LHCN-M2 (cell line): ENCODE measurements around the gene SGCG. TPM values are rescaled to one million over a fixed set of nuclear protein-coding genes. Genes with fewer than 3 reads are reported as not detected.
"Not testable (repeated sequence)": the region's sequence is repeated elsewhere in the genome, so short reads cannot be mapped to it uniquely, and the experiment has no call there.

ENCODE experiments used
- DNase-seq: peaks from one replicate; pipeline ENCODE4 v3.0.0-alpha.2; 2012; ENCODE audit warnings: low read depth
- polyA plus RNA-seq: library from polyadenylated mRNA; unstranded; fragments of >200 nt; gene quantifications from one replicate; pipeline ENCODE4 v1.2.1, GENCODE V29; 2012; ENCODE audit warnings: missing spikeins
- total RNA-seq: library from RNA; depleted of rRNA; stranded (reverse); fragments of >200 nt; gene quantifications from 2 replicates; pipeline ENCODE4 v1.2.3, GENCODE V29; 2014; rRNA removed

The SGCG gene, protein sequence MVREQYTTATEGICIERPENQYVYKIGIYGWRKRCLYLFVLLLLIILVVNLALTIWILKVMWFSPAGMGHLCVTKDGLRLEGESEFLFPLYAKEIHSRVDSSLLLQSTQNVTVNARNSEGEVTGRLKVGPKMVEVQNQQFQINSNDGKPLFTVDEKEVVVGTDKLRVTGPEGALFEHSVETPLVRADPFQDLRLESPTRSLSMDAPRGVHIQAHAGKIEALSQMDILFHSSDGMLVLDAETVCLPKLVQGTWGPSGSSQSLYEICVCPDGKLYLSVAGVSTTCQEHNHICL
- 0.32 and 0.46 TPM in 2 replicates for total RNA-seq
- polyA plus RNA-seq: 1.4 TPM

GRCh38 chr13:23180711-23181110 lies at the start of gene SGCG:
Gene SGCG, plus strand, starts transcription at chr13:23180979. Its CDS starts 22,716 bp downstream, at chr13:23203695.
- peak; percentile 61 for DNase-seq

- no peak for DNase-seq
Measured at GRCh38 chr13:23134542-23134941, 46.2 kb upstream of the SGCG start.

GRCh38 chr13:23140492-23140891 lies 40.3 kb upstream of the SGCG start:
- peak; percentile 80 for DNase-seq

- no peak for DNase-seq
Measured at GRCh38 chr13:23141964-23142363, 38.8 kb upstream of the SGCG start.

- not testable (repeated sequence) for DNase-seq
Measured at GRCh38 chr13:23142607-23143006, 38.2 kb upstream of the SGCG start.

GRCh38 chr13:23144431-23144830 lies 36.3 kb upstream of the SGCG start:
- no peak for DNase-seq

DNA sequence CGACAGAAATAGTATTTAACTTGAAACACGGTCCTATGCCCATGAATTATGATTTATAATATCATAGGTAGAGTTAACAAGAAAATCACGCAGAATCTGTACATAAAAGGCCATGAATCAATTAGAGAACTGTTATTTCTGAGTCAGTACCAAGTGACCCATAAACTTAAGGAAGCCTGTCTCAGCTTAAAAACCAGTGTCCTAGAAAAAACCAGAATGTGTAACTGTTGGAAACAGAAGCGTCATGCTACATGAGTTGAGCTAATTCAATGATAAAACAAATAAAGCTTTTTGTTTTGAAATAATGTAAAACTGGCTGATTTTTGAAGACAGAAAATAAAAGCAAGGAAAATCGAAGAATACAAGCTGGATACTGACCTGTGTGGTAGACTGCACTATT lies 34.8 kb upstream of the SGCG start:
- DNase-seq: no peak

DNA sequence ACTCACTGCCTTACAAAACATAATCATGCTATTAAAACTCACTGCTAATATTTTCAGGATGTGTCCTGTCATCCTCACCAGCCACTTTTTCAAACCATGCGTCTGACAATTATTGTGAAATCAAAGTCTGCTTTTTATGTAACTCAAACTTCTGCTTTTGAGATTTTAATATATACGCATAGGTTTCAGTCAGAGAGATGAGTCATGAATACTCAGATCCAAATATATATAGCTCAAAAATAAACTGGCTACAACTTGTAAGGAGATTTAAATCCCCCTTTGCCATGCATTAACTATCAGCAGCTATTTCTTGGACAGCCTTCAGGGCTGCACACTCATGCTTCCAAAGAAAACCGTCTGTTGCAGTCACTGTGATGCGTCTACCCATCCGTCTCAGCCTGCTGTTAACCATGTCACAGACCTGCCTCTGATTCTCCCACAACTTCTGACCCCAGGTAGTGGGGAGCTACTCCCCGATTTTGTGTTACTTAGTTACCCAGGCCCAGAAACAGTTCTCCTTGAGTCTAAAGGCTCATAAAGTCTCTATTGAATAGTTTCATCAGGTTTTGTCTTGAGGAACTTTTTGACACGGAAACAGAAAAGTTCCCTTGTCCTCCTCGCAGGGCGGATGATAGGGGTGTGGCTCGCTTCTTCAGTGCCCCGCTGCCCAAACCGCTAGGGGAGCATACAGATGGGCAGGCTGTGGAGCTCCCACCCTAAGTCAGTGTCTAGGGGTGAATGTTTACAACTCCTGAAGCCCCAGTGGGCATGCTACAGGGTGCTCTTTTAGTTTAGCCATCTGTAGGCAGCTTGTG lies 33.8 kb upstream of the SGCG start:
- no peak for DNase-seq

DNA sequence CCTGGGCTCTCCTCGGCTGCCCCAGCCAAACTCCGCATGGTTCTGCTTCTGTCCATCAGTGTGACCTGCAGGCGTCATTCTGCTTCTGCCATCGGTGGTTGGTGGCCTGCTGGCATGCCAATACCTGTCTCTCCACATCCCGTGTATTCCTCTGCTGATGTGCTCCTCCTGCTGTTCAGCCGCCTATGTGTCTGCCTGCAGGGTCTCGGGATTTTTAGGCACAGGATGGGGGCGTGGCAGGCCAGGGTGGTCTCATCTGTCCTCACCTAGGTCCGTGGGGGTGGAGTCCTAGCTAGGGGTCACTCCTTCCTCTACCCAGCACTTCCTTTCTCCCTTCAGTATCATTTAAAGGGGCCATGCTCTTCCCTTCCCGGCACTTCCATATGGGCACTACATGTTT lies 33.0 kb upstream of the SGCG start:
- no peak for DNase-seq

GRCh38 chr13:23157781-23158180 lies 23.0 kb upstream of the SGCG start:
- DNase-seq: no peak

GRCh38 chr13:23159205-23159759 lies 21.5 kb upstream of the SGCG start:
- DNase-seq: peak; percentile 25

DNA sequence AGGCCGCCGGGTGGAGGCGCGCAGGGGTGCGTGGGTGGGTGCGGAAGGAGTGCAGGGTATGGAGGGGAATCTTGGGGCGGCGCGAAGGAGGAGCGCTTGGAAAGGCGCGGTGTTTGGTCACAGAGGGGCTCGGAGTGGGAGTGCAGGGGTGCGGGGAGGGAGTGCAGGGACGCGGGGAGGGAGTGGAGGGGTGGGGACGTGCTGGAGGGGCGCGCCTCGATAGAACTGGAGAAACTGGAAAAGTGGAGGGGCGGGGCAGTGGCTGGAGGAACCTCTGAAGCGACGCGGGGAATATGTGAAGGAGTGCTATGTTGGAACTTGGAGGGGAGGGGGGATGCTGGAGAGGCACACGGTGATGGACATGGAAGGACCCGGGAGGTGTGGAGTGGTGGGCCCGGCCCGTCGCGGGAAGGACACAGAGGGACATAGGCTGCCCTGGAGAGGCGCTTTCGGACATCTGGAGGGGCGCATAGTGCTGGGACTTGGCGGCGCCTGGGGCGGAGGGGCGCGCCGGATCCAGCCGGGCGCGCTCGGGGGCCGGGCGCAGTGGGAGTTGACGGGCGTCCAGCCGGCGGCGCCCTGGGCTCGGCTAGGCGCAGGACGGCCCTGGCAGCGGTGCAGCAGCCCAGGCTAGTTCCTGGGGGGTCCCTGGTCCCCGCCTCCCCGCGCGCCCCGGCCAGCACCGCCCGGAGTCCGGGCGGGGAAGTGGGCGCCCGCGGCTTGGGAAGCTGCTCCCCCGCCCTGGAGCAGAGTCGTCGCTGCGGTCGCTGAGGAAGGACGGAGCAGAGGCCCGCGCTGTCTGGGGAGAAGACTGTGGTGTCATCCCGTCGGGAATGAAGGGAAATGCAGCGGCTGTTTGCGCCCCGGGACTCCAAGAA lies 20.8 kb upstream of the SGCG start:
- no peak for DNase-seq

DNA sequence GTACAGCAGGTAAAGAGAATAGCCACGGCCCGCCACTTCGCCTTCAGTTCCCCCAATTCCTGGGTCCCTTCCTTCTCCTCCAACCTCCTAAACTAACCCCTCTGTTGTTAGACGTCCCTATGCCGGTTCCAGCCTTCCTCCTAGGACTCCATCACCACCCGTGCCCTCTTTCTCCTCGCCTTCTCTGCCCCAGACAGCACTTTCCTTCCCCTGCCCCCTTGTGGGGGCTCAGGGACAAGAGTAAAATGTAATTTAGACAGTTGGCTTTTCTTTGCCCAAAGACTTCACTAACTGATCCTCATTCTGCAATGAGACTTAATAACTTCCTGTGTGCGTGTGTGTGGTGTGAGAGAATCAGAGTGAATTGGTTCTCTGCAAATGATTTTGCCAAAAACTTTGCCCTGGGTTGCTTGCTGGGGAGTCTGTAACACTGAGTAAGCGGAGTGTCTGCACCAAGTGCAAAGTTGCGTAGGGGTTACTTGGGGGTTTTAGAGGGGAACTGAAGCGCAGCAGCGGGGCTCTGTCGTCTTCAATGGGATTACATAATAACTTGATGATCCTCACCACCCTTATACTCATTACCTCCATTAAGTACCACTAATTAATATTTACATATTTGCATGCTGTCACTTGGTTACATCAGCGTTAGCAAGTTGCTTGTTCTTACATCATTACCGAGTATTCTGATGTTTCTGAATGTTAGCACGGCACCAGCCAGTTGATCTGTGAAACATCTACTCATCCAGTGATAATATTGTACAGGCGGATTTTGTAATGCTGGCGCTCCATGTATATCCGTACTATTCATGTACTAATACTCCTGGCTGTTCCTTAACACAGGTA lies 19.9 kb upstream of the SGCG start:
- DNase-seq: peak; percentile 24

- DNase-seq: no peak
Measured at GRCh38 chr13:23161481-23161825, 19.3 kb upstream of the SGCG start.

GRCh38 chr13:23175920-23176319 lies 4.9 kb upstream of the SGCG start:
- DNase-seq: peak; percentile 10

- no peak for DNase-seq
Measured at GRCh38 chr13:23182142-23182541, 1.4 kb downstream of the SGCG start.

- no peak for DNase-seq
Measured at GRCh38 chr13:23183292-23183691, 2.5 kb downstream of the SGCG start.

- no peak for DNase-seq
Measured at GRCh38 chr13:23185542-23185941, 4.8 kb downstream of the SGCG start.

GRCh38 chr13:23201870-23202269 lies 21.1 kb downstream of the SGCG start:
- no peak for DNase-seq

DNA sequence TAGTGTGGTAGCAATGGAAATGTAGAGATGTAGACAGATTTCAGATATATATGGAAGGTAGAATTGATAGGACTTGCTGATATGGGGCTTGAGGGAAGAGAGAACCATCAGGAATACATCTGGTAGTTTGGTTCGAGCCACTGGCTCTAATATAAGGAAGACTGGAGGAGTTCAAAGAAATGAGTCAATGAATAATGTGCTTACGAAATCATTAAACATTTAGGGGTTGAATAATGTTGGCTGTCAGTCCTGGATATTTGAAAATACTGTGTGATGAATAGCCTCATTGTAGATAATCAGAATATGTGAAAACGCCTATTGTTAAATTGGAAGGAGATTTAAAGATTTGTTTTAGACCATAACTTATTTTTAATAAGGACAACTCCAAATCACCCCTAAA lies 21.6 kb downstream of the SGCG start:
- DNase-seq: no peak

- no peak for DNase-seq
Measured at GRCh38 chr13:23203516-23203915, 22.7 kb downstream of the SGCG start.
